ENCODE results near the gene KPNA6. TPM values are rescaled to one million over a fixed set of nuclear protein-coding genes. Genes with fewer than 3 reads are reported as not detected.
"Not testable (repeated sequence)": the region's sequence is repeated elsewhere in the genome, so short reads cannot be mapped to it uniquely, and the experiment has no call there.

KPNA6 gene
- total RNA-seq, 1 donor from 2014 or later: 39.9 TPM

DNA sequence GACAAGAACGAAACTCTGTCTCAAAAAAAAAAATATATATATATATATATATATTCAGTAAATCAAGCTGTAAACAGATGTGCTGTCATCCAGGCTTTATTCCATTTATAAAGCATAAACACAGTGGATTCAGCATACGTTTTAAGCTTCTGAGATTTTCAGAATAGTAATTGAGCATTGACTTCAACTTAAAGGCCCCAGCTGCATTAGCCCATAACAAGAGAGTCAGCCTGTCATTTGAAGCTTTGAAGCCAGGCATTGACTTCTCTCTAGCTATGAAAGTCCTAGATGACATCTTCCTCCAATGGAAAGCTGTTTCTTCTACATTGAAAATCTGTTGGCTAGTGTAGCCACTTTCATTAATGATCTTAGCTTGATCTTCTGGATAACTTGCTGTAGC is 6.6 kb downstream of the KPNA6 start:
- TF ChIP-seq, protein P1, sequence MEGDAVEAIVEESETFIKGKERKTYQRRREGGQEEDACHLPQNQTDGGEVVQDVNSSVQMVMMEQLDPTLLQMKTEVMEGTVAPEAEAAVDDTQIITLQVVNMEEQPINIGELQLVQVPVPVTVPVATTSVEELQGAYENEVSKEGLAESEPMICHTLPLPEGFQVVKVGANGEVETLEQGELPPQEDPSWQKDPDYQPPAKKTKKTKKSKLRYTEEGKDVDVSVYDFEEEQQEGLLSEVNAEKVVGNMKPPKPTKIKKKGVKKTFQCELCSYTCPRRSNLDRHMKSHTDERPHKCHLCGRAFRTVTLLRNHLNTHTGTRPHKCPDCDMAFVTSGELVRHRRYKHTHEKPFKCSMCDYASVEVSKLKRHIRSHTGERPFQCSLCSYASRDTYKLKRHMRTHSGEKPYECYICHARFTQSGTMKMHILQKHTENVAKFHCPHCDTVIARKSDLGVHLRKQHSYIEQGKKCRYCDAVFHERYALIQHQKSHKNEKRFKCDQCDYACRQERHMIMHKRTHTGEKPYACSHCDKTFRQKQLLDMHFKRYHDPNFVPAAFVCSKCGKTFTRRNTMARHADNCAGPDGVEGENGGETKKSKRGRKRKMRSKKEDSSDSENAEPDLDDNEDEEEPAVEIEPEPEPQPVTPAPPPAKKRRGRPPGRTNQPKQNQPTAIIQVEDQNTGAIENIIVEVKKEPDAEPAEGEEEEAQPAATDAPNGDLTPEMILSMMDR (conservative IDR thresholded peaks at IDR 0.05; ENCODE audit: low read depth, low read length): no peak
- DNase-seq (ENCODE audit: low read depth): no peak

DNA sequence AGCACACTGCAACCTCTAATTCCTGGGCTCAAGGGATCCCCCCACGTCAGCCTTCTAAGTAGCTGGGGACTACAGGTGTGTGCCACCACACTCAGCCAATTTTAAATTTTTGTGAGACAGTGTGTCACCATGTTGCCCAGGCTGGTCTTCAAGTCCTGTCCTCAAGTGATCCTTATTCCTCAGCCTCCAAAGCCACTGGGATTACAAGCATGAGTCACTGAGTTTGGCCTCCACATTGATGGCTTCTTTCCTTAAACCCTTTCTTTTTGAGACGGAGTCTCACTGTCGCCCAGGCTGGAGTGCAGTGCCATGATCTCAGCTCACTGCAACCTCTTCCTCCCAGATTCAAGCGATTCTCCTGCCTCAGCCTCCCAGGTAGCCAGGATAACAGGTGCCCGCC is 7.6 kb downstream of the KPNA6 start:
- no peak for DNase-seq (ENCODE audit: low read depth)
- TF ChIP-seq, protein P1 (conservative IDR thresholded peaks at IDR 0.05; ENCODE audit: low read depth, low read length): no peak
- no peak overlapping the region for H3K4me3 ChIP-seq (ENCODE audit: low read depth, low read length)

More for the DNA sequence above, 6.6 kb downstream of the KPNA6 start:
- no peak overlapping the region for H3K4me3 ChIP-seq (ENCODE audit: low read depth, low read length)

DNA sequence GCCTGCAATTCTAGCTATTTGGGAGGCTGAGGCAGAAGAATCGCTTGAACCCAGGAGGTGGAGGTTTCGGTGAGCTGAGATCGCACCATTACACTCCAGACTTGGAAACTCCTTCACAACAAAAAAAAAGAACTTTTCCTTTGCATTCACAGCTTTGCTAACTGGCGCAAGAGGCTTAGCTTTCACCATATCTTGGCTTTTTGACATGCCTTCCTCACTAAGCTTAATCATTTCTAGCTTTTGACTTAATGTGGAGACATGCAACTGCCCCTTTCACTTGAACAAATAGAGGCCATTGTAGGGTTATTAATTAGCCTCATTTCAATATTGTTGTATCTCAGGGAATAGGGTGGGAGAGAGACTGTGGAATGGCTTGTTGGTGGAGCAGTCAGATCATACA is 8.7 kb downstream of the KPNA6 start:
- TF ChIP-seq, protein P1 (conservative IDR thresholded peaks at IDR 0.05; ENCODE audit: low read depth, low read length): no peak
- DNase-seq (ENCODE audit: low read depth): no peak
- peak overlapping the region; percentile 9 for H3K4me3 ChIP-seq (ENCODE audit: low read depth, low read length)

DNA sequence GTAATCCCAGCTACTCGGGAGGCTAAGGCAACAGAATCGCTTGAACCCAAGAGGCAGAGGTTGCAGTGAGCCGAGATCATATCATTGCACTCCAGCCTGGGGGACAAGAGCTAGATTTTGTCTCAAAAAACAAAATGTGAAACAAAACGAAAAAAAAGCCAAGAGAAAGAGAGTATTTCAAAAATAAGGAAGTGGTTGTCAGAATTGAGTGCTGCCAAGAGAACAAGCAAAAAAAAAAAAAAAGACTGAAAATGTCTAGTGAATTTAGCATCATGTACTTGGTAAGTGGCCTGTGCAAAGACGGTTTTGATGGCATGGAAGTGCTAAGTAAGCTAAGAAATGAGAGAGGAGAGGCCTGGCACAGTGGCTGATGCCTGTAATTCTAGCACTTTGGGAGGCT is 14.3 kb downstream of the KPNA6 start:
- TF ChIP-seq, protein P1 (conservative IDR thresholded peaks at IDR 0.05; ENCODE audit: low read depth, low read length): no peak
- no peak overlapping the region for H3K4me3 ChIP-seq (ENCODE audit: low read depth, low read length)

DNA sequence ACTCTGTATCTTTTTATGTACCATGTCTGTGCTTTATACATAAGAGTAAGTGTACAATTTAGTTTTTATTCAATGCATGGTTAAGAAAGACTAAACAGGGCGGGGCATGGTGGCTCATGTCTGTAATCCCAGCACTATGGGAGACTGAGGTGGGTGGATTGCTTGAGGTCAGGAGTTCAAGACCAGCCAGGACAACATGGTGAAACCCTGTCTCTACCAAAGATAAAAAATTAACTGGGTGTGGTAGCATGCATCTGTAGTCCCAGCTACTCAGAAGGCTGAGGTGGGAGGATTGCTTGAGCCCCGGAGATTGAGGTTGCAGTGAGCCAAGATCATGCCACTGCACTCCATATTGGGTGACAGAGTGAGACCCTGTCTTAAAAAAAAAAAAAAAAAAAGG is 15.5 kb downstream of the KPNA6 start:
- not testable (repeated sequence) for DNase-seq (ENCODE audit: low read depth); H3K4me3 ChIP-seq (ENCODE audit: low read depth, low read length)

More for the DNA sequence above, 14.3 kb downstream of the KPNA6 start:
- DNase-seq (ENCODE audit: low read depth): no peak

DNA sequence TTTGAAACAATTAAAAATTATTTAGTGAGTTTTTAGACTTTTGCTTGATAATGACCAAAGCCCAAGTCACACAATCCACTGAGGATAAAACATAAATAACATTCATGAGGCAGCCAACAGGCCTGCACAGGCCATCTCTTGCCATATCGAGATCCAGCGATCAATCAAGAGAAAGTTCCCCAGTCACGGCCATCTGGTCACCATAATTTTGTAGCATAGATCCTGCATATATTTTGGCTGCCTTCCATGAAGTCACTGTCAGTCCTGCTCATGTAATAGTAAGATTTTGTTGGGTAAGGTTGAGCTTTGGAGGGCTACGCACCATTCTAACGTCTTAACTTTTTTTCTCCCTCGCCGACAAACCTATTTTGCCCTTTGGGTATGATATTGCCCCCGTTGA is 17.5 kb downstream of the KPNA6 start:
- DNase-seq (ENCODE audit: low read depth): no peak
- H3K4me3 ChIP-seq (ENCODE audit: low read depth, low read length): no peak overlapping the region

DNA sequence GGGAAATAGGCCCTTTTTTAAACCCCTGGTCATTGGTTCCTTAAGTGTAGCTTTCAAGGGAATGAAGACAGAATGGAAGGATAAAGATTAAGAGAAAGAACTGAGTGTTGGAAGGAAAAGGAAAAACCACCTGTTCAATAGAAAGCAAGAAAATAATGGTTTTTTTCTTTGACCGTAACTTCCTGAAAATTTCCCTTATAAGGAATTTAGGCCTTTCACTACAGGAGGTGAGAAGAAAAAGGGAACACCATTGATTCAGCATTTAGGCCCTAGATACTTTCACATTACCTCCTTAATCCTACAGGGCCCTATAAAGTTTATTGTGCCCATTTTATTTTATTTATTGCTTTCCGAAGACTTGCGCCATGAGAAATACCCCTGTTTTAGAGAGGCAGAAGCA is 18.9 kb downstream of the KPNA6 start:
- H3K4me3 ChIP-seq (ENCODE audit: low read depth, low read length): no peak overlapping the region
- TF ChIP-seq, protein P1 (conservative IDR thresholded peaks at IDR 0.05; ENCODE audit: low read depth, low read length): no peak
- DNase-seq (ENCODE audit: low read depth): no peak

More for the DNA sequence above, 17.5 kb downstream of the KPNA6 start:
- TF ChIP-seq, protein P1 (conservative IDR thresholded peaks at IDR 0.05; ENCODE audit: low read depth, low read length): no peak

Data from epithelial cell of proximal tubule (primary cell).